ENCODE results near the gene PHC1.
"Not testable (repeated sequence)": the region's sequence is repeated elsewhere in the genome, so short reads cannot be mapped to it uniquely, and the experiment has no call there.

The PHC1 gene

GRCh38 chr12:8914033-8914715, at the start of gene PHC1:
PHC1 (plus strand) TSS chr12:8914509; CDS start chr12:8917678, 3,169 bp downstream.
- peak; percentile 52 for DNase-seq

GRCh38 chr12:8866429-8866828, 47.9 kb upstream of the PHC1 start:
- DNase-seq: no peak

GRCh38 chr12:8867009-8867408, 47.3 kb upstream of the PHC1 start:
- DNase-seq: no peak

GRCh38 chr12:8867786-8868185, 46.5 kb upstream of the PHC1 start:
- no peak for DNase-seq

- no peak for DNase-seq
Observed at GRCh38 chr12:8870586-8870985, 43.7 kb upstream of the PHC1 start.

- no peak for DNase-seq
Observed at GRCh38 chr12:8871068-8871467, 43.2 kb upstream of the PHC1 start.

GRCh38 chr12:8876887-8877286, 37.4 kb upstream of the PHC1 start:
- no peak for DNase-seq

GRCh38 chr12:8886502-8887284, 27.6 kb upstream of the PHC1 start:
- DNase-seq: no peak

GRCh38 chr12:8887285-8887715, 27.0 kb upstream of the PHC1 start:
- no peak for DNase-seq

- no peak for DNase-seq
Observed at GRCh38 chr12:8890313-8891085, 23.8 kb upstream of the PHC1 start.

- DNase-seq: no peak
Observed at GRCh38 chr12:8891976-8892375, 22.3 kb upstream of the PHC1 start.

GRCh38 chr12:8894378-8894777, 19.9 kb upstream of the PHC1 start:
- no peak for DNase-seq

GRCh38 chr12:8894986-8895385, 19.3 kb upstream of the PHC1 start:
- DNase-seq: no peak

GRCh38 chr12:8897081-8897480, 17.2 kb upstream of the PHC1 start:
- DNase-seq: no peak

GRCh38 chr12:8899830-8900229, 14.5 kb upstream of the PHC1 start:
- no peak for DNase-seq

GRCh38 chr12:8902703-8903102, 11.6 kb upstream of the PHC1 start:
- not testable (repeated sequence) for DNase-seq

GRCh38 chr12:8903646-8904045, 10.7 kb upstream of the PHC1 start:
- DNase-seq: no peak

GRCh38 chr12:8904665-8905064, 9.6 kb upstream of the PHC1 start:
- DNase-seq: no peak

GRCh38 chr12:8905546-8905945, 8.8 kb upstream of the PHC1 start:
- DNase-seq: no peak

- no peak for DNase-seq
Observed at GRCh38 chr12:8906266-8907180, 7.8 kb upstream of the PHC1 start.

- no peak for DNase-seq
Observed at GRCh38 chr12:8907513-8907912, 6.8 kb upstream of the PHC1 start.

- DNase-seq: no peak
Observed at GRCh38 chr12:8909752-8910151, 4.6 kb upstream of the PHC1 start.
